NCI-H524 treated with DMSO at 0.1 percent for 48 hours (cell line): ENCODE results near the gene GDA.

ENCODE experiments used
- DNase-seq: peaks from one replicate; lab custom pipeline; 2025; lab: John Stamatoyannopoulos, UW

The GDA gene

DNA sequence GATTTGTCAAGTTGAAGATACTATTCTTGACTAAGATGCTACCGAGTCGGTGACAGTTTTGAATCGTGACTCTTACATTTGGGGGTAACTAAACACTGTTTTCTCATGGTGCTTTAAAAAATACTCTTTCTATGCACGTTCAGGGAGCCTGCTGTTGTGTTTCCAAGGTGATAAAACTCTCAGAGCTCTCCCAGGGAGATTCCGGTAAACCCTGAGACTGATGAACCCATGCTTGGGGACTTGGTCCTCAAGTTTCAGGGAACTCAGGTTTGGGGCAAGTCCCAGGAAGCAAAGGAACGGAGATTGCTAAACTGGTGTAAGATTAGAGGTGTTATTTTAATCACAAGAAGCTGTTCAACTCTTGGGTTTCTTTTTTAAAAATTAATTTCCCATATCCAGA lies 1.4 kb downstream of the GDA start:
- DNase-seq, result no peak

GRCh38 chr9:72151104-72151503 lies 1.9 kb downstream of the GDA start:
- DNase-seq, result no peak

GRCh38 chr9:72154468-72155285 lies 5.4 kb downstream of the GDA start:
- DNase-seq, result no peak

GRCh38 chr9:72155301-72155700 lies 6.1 kb downstream of the GDA start:
- DNase-seq, result no peak

GRCh38 chr9:72156586-72156985 lies 7.3 kb downstream of the GDA start:
- DNase-seq, result no peak

GRCh38 chr9:72158680-72159079 lies 9.4 kb downstream of the GDA start:
- no peak for DNase-seq

DNA sequence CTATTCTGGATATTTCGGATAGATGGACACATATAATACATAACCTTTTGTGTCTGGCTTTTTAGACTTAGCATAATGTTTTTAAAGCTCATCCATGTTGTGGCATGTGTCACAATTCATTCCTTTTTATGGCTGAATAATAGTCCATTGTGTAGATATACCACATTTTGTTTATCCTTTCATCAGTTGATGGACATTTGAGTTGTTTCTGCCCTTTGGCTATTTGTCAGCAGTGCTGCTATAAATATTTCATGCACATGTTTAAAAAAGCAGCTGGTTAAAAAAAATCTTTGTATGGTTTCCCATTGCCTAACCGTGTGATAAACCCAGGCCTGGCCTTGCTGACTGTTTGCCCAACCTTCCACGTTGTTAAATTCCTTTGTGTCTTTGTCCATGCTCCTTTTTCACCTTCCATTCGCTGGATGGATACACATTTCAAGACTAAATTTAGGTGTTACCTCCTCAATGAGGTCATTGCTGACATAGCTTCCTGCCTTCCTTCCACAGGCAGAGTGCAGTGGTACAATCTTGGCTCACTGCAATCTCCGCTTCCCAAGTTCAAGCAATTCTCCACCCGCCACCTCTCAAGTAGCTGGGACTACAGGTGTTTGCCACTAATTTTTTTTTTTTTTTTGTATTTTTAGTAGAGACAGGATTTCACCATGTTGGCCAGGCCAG lies 11.3 kb downstream of the GDA start:
- DNase-seq, result no peak

- no peak for DNase-seq
Observed at GRCh38 chr9:72165326-72165725, 16.1 kb downstream of the GDA start.

DNA sequence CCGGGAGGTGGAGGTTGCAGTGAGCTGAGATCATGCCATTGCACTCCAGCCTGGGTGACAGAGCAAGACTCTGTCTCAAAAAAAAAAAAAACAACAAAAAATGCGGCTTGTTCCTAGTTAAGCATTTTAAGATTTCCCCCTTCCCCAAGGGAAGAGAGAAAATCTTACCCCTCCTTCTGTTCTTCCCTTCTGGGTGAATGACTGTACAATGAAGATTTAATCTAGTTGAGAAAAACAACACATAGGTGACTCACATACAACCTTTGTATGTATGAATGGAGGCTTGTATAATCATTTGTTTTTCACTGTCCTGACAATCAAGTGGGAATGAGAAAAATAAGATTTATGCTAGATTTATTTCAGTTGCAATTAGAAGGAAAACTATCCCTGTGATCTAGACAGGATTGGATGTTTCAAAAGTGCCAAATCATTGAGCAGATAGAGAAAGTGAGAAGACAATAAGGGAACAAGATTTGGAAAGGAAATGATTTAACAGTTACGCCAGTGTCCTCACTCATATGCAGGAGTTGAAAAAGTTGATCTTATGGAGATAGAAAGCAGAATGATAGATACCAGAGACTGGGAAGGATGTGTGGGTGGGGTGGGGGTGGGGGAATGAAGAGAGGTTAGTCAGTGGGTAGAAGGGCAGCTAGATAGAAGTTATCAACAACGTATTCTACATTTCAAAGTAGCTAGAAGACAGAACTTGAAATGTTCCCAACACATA lies 16.7 kb downstream of the GDA start:
- DNase-seq, result no peak

GRCh38 chr9:72168075-72168474 lies 18.8 kb downstream of the GDA start:
- no peak for DNase-seq

DNA sequence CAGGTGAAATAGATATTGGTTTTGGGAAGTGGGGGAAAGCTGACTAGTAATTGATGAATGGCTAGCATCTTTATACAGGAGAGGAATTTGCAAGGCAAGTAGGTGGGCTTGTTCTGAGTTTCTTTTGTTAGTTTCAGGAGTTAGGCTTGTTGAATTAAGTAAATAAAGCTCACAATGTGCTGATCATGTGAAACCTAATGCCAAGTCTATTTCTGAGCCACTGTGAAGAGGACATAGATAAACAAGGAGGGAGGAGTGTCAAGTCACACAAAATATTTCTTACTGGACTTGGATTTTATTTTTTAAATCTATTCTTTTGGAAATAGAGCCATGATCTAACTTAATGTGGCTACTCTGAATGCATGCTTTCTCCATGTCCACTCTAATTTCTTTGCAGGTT lies 19.9 kb downstream of the GDA start:
- DNase-seq, result no peak

DNA sequence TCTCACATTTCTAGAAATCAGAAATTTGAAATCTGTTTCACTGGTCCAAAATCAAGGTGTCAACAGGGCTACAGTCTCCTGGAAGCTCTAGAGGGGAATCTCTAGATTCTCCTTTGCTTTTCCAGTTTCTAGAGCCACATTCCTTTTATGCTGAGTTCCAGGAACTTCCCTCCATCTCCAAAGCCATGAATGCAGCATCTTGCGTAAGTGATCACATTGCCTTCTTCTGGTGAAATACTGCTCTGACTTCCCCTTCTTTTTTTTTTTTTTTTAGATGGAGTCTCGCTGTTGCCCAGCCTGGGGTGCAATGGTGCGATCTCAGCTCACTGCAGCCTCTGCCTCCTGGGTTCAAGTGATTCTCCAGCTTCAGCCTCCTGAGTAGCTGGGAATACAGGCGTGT lies 23.8 kb downstream of the GDA start:
- DNase-seq, result no peak

DNA sequence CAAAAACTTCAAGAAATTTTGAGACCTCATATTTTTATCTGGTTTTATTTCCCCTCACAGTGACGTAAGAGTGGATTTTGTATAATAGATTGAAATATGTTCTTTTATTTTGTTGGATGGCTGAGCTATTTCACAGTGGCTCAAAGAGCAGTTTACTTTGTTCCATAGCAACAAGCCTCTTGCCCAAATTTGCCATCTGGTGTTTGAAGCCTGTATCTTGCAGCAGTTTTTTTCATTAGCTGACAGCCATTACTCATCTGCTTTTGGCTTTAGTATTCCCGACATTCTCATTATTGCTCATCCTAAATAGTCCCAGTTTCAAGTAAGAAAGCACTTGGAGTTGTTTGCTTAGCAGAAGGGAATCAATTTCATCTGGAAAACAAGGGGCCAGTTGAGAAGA lies 36.3 kb downstream of the GDA start:
- peak; percentile 15 for DNase-seq

DNA sequence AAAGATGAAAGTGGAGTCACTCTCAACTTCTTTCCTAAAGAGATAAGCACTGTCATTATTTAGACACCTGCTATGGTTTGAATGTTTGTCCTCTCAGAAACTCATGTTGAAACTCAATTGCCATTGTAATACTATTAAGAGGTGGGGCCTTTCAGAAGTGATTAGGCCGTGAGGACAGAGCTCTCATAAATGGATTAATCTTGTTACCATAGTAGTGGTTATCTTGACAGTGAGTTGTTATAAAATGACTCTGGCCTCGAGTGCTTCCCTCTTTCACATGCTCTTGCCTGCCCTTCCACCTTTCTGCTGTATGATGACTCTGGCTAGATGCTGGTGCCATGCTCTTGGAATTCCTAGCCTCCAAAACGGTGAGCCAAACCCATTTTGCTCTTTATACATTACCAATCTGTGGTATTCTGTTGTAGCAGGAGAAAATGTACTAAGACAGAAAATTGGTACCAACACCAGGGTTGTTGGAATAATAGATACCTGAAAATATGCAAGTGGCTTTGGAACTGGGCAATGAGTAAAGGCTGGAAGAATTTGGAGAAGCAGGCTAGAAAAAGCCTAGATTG lies 38.0 kb downstream of the GDA start:
- peak; percentile 44 for DNase-seq

- no peak for DNase-seq
Observed at GRCh38 chr9:72188232-72188631, 39.0 kb downstream of the GDA start.

DNA sequence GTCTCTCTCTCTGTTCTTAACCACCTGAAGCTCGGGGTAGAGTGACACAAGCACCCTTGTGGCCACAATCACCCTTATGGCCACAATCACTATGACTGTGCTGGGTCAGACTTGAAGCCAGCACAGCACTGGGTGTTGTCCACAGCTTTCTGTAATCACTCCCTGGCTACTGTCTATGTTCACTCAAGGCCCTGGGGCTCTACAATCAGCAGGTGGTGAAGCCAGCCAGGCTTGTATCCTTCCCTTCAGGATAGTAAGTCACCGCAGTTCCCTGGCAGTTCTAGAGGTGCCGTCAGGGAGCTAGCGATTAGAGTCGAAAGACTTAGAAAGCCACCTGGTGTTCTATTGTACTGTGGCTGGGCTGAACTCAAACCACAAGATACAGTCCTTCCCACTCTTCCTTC lies 44.2 kb downstream of the GDA start:
- DNase-seq, result no peak

- DNase-seq, result no peak
Observed at GRCh38 chr9:72199238-72199637, 50.0 kb downstream of the GDA start.

- DNase-seq, result no peak
Observed at GRCh38 chr9:72200452-72200851, 51.2 kb downstream of the GDA start.

GRCh38 chr9:72202009-72202408 lies 52.8 kb downstream of the GDA start:
- DNase-seq, result no peak

GRCh38 chr9:72203205-72203803 lies 54.1 kb downstream of the GDA start:
- DNase-seq, result no peak

DNA sequence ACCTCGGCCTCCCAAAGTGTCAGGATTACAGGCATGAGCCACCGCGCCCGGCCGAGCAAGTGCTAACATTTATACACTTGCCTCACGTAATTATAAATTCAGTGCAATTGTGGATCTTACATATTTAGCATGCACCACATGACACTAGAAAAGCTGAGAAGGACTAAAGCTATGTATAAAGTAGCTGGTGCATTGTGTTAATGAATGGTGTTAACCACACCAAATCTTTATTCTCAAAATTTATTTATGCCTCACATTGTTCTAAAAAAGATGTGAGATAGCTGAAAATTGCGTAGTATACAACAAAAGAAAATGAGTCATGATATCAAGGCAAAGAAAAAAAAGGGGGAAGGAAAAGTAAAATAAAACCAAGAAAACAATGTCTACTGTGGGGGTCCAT lies 54.8 kb downstream of the GDA start:
- DNase-seq, result no peak

- no peak for DNase-seq
Observed at GRCh38 chr9:72205513-72205912, 56.3 kb downstream of the GDA start.
